Measurements from ENCODE around the gene TNFRSF14. TPM values are rescaled to one million over a fixed set of nuclear protein-coding genes. Genes with fewer than 3 reads are reported as not detected.

Gene TNFRSF14
- total RNA-seq, 3 donors from 2014 or later (not counting 1 experiment from before 2014, with no cell fraction given): 228 to 266 (median 262) TPM

DNA sequence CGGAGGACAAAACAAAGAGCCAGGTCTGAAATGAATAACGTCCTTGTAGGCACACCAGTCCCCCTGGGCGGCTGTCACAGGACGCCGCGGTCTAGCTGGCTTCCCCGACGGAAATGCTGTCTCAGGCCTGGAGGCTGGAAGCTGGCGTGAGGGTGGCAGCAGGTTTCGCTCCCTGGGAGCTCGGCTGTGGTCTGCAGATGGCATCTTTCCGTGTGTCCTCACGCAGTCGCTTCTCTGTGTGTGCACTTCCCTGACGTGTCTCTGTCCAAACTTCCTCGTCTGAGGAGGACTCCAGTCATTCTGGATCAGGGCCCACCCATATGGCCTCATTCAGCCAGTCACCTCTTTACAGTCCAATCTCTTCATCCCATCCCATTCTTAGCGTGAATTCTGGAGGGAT, 14.2 kb downstream of the TNFRSF14 start:
- DNase-seq: no peak
- Histone ChIP-seq H3K27me3 (ENCODE audit: control insufficient read depth, insufficient read depth, low read length) (no peaks in the 10 kb centered on the region), H3K9me3 (ENCODE audit: control insufficient read depth, insufficient read depth, low read length) (peaks cover 3% of the 10 kb centered on the region), H3K27ac (ENCODE audit: low read length) (no peak overlapping the region), H3K4me1 (ENCODE audit: control insufficient read depth, insufficient read depth, low read length) (peaks cover 3% of the 10 kb centered on the region), H3K4me3 (ENCODE audit: low read length) (no peak overlapping the region), H3K36me3 (ENCODE audit: control insufficient read depth, insufficient read depth, low read length) (no peaks in the 10 kb centered on the region)
- ATAC-seq: no peak
- no peak overlapping the region for H3K27ac Mint-ChIP-seq
- no peaks in the 10 kb centered on the region for H3K9me3 Mint-ChIP-seq
- no peaks in the 10 kb centered on the region for H3K27me3 Mint-ChIP-seq (ENCODE audit: low read depth in 2 of 2)
- H3K4me1 Mint-ChIP-seq: no peaks in the 10 kb centered on the region
- H3K36me3 Mint-ChIP-seq: no peaks in the 10 kb centered on the region
- WGBS (ENCODE audit: insufficient coverage): 86% methylated on average over 17 of the region's 17 CpGs
- intact Hi-C loops (cut with micrococcal nuclease): no loop called here
- TF ChIP-seq, protein P1, sequence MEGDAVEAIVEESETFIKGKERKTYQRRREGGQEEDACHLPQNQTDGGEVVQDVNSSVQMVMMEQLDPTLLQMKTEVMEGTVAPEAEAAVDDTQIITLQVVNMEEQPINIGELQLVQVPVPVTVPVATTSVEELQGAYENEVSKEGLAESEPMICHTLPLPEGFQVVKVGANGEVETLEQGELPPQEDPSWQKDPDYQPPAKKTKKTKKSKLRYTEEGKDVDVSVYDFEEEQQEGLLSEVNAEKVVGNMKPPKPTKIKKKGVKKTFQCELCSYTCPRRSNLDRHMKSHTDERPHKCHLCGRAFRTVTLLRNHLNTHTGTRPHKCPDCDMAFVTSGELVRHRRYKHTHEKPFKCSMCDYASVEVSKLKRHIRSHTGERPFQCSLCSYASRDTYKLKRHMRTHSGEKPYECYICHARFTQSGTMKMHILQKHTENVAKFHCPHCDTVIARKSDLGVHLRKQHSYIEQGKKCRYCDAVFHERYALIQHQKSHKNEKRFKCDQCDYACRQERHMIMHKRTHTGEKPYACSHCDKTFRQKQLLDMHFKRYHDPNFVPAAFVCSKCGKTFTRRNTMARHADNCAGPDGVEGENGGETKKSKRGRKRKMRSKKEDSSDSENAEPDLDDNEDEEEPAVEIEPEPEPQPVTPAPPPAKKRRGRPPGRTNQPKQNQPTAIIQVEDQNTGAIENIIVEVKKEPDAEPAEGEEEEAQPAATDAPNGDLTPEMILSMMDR (IDR thresholded peaks at IDR 0.05): no peak
- H3K4me3 Mint-ChIP-seq: no peak overlapping the region

DNA sequence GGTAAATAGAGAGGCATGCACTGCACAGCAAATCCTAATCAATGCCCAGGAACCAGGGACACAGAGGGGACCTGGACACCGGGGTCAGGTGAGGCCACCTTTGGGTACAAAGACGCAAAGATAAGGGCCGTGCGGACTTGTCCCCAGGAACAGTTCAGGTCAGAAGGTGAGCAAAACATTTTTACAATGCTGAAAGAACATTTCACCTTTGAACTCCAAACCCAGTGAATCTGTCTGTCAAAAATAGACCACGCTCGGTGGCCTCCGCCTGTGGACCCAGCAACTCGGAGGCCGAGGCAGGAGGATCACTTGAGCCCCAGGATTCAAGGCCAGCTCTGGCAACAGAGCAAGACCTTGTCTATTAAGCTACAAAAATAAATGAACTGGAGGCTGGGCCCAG, 15.2 kb downstream of the TNFRSF14 start:
- no peak for DNase-seq
- WGBS (ENCODE audit: insufficient coverage): 97% methylated on average over 9 of the region's 9 CpGs
- Mint-ChIP-seq H3K4me1 (no peaks in the 10 kb centered on the region), H3K4me3 (no peak overlapping the region), H3K9me3 (no peaks in the 10 kb centered on the region), H3K27me3 (ENCODE audit: low read depth in 2 of 2) (no peaks in the 10 kb centered on the region), H3K36me3 (no peaks in the 10 kb centered on the region), H3K27ac (no peak overlapping the region)
- no peak overlapping the region for H3K4me3 ChIP-seq (ENCODE audit: low read length)
- no peaks in the 10 kb centered on the region for H3K36me3 ChIP-seq (ENCODE audit: control insufficient read depth, insufficient read depth, low read length)
- intact Hi-C loops (cut with micrococcal nuclease): no loop called here
- H3K27me3 ChIP-seq (ENCODE audit: control insufficient read depth, insufficient read depth, low read length): no peaks in the 10 kb centered on the region
- peaks cover 13% of the 10 kb centered on the region for H3K4me1 ChIP-seq (ENCODE audit: control insufficient read depth, insufficient read depth, low read length)
- TF ChIP-seq, protein P1 (IDR thresholded peaks at IDR 0.05): no peak
- ATAC-seq: no peak
- H3K9me3 ChIP-seq (ENCODE audit: control insufficient read depth, insufficient read depth, low read length): peaks cover 3% of the 10 kb centered on the region
- no peak overlapping the region for H3K27ac ChIP-seq (ENCODE audit: low read length)

DNA sequence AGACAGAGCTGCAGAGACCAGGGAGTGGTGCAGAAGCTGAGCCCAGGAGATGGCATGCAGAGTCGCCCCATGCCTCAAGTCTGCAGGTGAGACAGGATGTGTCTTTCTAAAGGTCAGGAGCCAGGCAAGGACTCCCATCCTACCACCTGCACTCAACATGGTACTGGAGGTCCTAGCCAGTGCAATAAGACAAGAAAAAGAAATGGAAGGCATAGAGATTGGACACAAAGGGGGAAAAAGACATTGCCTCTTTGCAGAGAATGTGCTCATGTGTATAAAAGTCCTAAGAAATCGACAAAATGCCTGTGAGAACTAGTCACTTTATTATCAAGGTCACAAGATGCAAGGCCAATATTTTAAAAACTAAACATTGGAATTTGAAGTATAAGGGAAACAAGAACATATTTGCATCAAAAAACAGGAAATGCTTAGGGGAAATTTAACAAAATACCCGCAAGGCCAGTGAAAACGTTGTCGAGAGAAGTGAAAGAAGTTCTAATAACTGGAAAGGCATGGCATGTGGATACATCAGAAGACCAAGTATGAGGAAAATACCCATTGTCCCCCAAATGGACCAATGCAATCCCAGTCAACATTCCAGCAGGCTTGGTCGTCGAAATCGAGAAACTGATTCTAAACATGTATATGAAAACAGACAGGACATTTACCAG, 17.2 kb downstream of the TNFRSF14 start:
- intact Hi-C loops (cut with micrococcal nuclease): no loop called here
- H3K4me3 Mint-ChIP-seq: no peak overlapping the region
- WGBS (ENCODE audit: insufficient coverage): 96% methylated on average over 8 of the region's 8 CpGs
- no peak for ATAC-seq
- Histone ChIP-seq H3K27me3 (ENCODE audit: control insufficient read depth, insufficient read depth, low read length) (no peaks in the 10 kb centered on the region), H3K4me1 (ENCODE audit: control insufficient read depth, insufficient read depth, low read length) (peaks cover 31% of the 10 kb centered on the region), H3K4me3 (ENCODE audit: low read length) (no peak overlapping the region), H3K9me3 (ENCODE audit: control insufficient read depth, insufficient read depth, low read length) (peaks cover 3% of the 10 kb centered on the region), H3K36me3 (ENCODE audit: control insufficient read depth, insufficient read depth, low read length) (no peaks in the 10 kb centered on the region), H3K27ac (ENCODE audit: low read length) (no peak overlapping the region)
- H3K9me3 Mint-ChIP-seq: no peaks in the 10 kb centered on the region
- TF ChIP-seq, protein P1 (IDR thresholded peaks at IDR 0.05): no peak
- no peaks in the 10 kb centered on the region for H3K36me3 Mint-ChIP-seq
- no peak overlapping the region for H3K27ac Mint-ChIP-seq
- DNase-seq: no peak
- peaks cover under 1 to 5% of the 10 kb centered on the region in 2 donors for H3K4me1 Mint-ChIP-seq
- no peaks in the 10 kb centered on the region for H3K27me3 Mint-ChIP-seq (ENCODE audit: low read depth in 2 of 2)

DNA sequence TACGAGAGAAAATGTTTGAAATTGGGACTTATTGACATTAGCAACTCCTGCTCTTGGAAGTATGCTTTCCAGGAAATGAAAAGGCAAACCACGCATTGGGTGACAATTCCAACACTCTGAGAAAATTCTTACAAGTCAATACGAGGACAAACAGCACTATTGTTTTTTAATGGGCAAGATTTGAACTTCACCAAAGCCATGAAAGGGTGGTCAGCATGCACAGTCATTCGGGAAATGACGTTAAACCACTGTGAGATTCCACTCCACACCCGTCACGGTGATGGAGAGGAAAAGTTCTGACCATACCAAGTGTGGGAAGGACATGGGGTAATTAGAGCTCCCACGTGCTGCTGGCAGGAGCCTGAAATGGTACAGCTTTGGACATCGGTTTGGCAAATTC, 18.2 kb downstream of the TNFRSF14 start:
- no peak overlapping the region for H3K4me3 Mint-ChIP-seq
- no peak overlapping the region for H3K4me3 ChIP-seq (ENCODE audit: low read length)
- no peaks in the 10 kb centered on the region for H3K27me3 Mint-ChIP-seq (ENCODE audit: low read depth in 2 of 2)
- no peak for ATAC-seq
- WGBS (ENCODE audit: insufficient coverage): 84% methylated on average over 8 of the region's 9 CpGs
- intact Hi-C loops (cut with micrococcal nuclease): no loop called here
- no peak overlapping the region for H3K27ac ChIP-seq (ENCODE audit: low read length)
- H3K9me3 ChIP-seq (ENCODE audit: control insufficient read depth, insufficient read depth, low read length): peaks cover 3% of the 10 kb centered on the region
- no peaks in the 10 kb centered on the region for H3K36me3 ChIP-seq (ENCODE audit: control insufficient read depth, insufficient read depth, low read length)
- H3K36me3 Mint-ChIP-seq: no peaks in the 10 kb centered on the region
- H3K27ac Mint-ChIP-seq: no peak overlapping the region
- TF ChIP-seq, protein P1 (IDR thresholded peaks at IDR 0.05): no peak
- H3K27me3 ChIP-seq (ENCODE audit: control insufficient read depth, insufficient read depth, low read length): no peaks in the 10 kb centered on the region
- H3K4me1 ChIP-seq (ENCODE audit: control insufficient read depth, insufficient read depth, low read length): peaks cover 40% of the 10 kb centered on the region
- H3K9me3 Mint-ChIP-seq: no peaks in the 10 kb centered on the region
- H3K4me1 Mint-ChIP-seq: peaks cover 8 to 13% of the 10 kb centered on the region in 2 donors
- no peak for DNase-seq
